HepG2 (cell line): ENCODE measurements around the gene PRDX4. TPM values are rescaled to one million over a fixed set of nuclear protein-coding genes. Genes with fewer than 3 reads are reported as not detected.

Experiments
- CHD2 ChIP-seq: IDR thresholded peaks from 2 replicates; pipeline ENCODE4 v1.6.1; 2011; ENCODE audit warnings: low read depth, low read length, improper control_type of control experiment
- HOXA7 ChIP-seq: sonication (generic); formaldehyde crosslinking; IDR thresholded peaks from 2 replicates; pipeline ENCODE4 v1.8.1; 2022; ENCODE audit warnings: mild to moderate bottlenecking, missing genetic modification reagents, moderate library complexity
- IKZF1 ChIP-seq: fragments of 450-650 bp; IDR thresholded peaks from 2 replicates; pipeline ENCODE4 v1.7.1; 2016
- KDM4B ChIP-seq: sonication (generic); formaldehyde crosslinking; IDR thresholded peaks from 2 replicates; pipeline ENCODE4 v1.4.0; 2020; ENCODE audit warnings: missing genetic modification reagents
- MEF2D ChIP-seq: sonication (generic); formaldehyde crosslinking; IDR thresholded peaks from 2 replicates; pipeline ENCODE4 v1.5.1; 2020; ENCODE audit warnings: mild to moderate bottlenecking, missing genetic modification reagents
- MZF1 ChIP-seq: sonication (generic); formaldehyde crosslinking; IDR thresholded peaks from 2 replicates; pipeline ENCODE4 v1.8.1; 2023; ENCODE audit warnings: mild to moderate bottlenecking, missing genetic modification reagents, borderline replicate concordance
- NFIC ChIP-seq: IDR thresholded peaks from 2 replicates; pipeline ENCODE4 v1.6.1; 2012; ENCODE audit warnings: mild to moderate bottlenecking, low read length, inconsistent platforms
- POLR2G ChIP-seq: fragments of 200-400 bp; formaldehyde crosslinking; IDR thresholded peaks from 2 replicates; pipeline ENCODE4 v1.6.1; 2018; ENCODE audit warnings: mild to moderate bottlenecking, low read depth, low read length, moderate library complexity
- RELA ChIP-seq: sonication (generic); formaldehyde crosslinking; IDR thresholded peaks from 2 replicates; pipeline ENCODE4 v1.4.0; 2020; ENCODE audit warnings: missing genetic modification reagents
- SAP130 ChIP-seq: IDR thresholded peaks from 2 replicates; pipeline ENCODE4 v1.6.1; 2016; ENCODE audit warnings: low read depth
- SRSF1 ChIP-seq: fragments of 200-400 bp; formaldehyde crosslinking; optimal IDR thresholded peaks from 2 replicates; pipeline ENCODE3; 2017; ENCODE audit warnings: mild to moderate bottlenecking, low read depth, low read length, moderate library complexity
- U2AF1 ChIP-seq: fragments of 200-400 bp; formaldehyde crosslinking; optimal IDR thresholded peaks from 2 replicates; pipeline ENCODE3; 2017; ENCODE audit warnings: mild to moderate bottlenecking, low read depth, low read length
- ZFX ChIP-seq: sonication (generic); formaldehyde crosslinking; IDR thresholded peaks from 2 replicates; pipeline ENCODE4 v1.4.0; 2020; ENCODE audit warnings: mild to moderate bottlenecking, low read depth, missing genetic modification reagents, moderate library complexity
- ZFY ChIP-seq: sonication (generic); formaldehyde crosslinking; IDR thresholded peaks from 2 replicates; pipeline ENCODE4 v1.4.0; 2020; ENCODE audit warnings: missing genetic modification reagents
- ZNF768 ChIP-seq: sonication (generic); formaldehyde crosslinking; IDR thresholded peaks from 2 replicates; pipeline ENCODE4 v1.4.0; 2020; ENCODE audit warnings: missing genetic modification reagents
- ZNF883 ChIP-seq: sonication (generic); formaldehyde crosslinking; IDR thresholded peaks from 2 replicates; pipeline ENCODE4 v1.5.1; 2020; ENCODE audit warnings: mild to moderate bottlenecking, missing genetic modification reagents; ENCODE audit errors: not compliant biosample characterization
- polyA plus RNA-seq, 8 experiments: library from polyadenylated mRNA; depleted of rRNA in 3 of 8; stranded (reverse) in 7 of 8; unstranded in 1 of 8; fragments of >200 nt; fragmentation: Illumina TruSeq in 4 of 8; extraction: Trizol in 4 of 8; gene quantifications; 2 replicates each; pipeline versions ENCODE4 v1.2.1 to v1.2.3, GENCODE V29; 2011 to 2016; ENCODE audit warnings: low read depth in 4 of 8, missing spikeins in 1 of 8, mixed read lengths in 1 of 8; ENCODE audit not compliant: insufficient read depth in 1 of 8
- total RNA-seq, 5 experiments: library from RNA; depleted of rRNA; stranded (reverse); fragments of >200 nt; fragmentation: Illumina TruSeq; extraction: Trizol; gene quantifications; 2 replicates each; pipeline ENCODE4 v1.2.3, GENCODE V29; 2016; ENCODE audit warnings: low read depth in 1 of 5
- TF ChIP-seq, protein P1 (sequence below): sonication (generic); formaldehyde crosslinking; conservative IDR thresholded peaks from 2 replicates; pipeline ENCODE4 v1.4.0; 2020; ENCODE audit warnings: mild to moderate bottlenecking, missing genetic modification reagents, moderate library complexity
- TF ChIP-seq, protein P2 (sequence below): IDR thresholded peaks from 2 replicates; pipeline ENCODE4 v1.6.1; 2016; ENCODE audit warnings: control low read depth
- TF ChIP-seq, protein P3 (sequence below): sonication (generic); formaldehyde crosslinking; IDR thresholded peaks from 2 replicates; pipeline ENCODE4 v1.5.0; 2020; ENCODE audit warnings: missing genetic modification reagents, mild to moderate bottlenecking, borderline replicate concordance
- TF ChIP-seq, protein P4 (sequence below): IDR thresholded peaks from 2 replicates; pipeline ENCODE4 v1.6.1; 2016; ENCODE audit warnings: low read depth

Gene PRDX4
- total and polyA plus RNA-seq, 2 of the 13 experiments (the other 11 are each of a cell fraction or from before 2014, with no cell fraction given), result 217 to 252 TPM

DNA sequence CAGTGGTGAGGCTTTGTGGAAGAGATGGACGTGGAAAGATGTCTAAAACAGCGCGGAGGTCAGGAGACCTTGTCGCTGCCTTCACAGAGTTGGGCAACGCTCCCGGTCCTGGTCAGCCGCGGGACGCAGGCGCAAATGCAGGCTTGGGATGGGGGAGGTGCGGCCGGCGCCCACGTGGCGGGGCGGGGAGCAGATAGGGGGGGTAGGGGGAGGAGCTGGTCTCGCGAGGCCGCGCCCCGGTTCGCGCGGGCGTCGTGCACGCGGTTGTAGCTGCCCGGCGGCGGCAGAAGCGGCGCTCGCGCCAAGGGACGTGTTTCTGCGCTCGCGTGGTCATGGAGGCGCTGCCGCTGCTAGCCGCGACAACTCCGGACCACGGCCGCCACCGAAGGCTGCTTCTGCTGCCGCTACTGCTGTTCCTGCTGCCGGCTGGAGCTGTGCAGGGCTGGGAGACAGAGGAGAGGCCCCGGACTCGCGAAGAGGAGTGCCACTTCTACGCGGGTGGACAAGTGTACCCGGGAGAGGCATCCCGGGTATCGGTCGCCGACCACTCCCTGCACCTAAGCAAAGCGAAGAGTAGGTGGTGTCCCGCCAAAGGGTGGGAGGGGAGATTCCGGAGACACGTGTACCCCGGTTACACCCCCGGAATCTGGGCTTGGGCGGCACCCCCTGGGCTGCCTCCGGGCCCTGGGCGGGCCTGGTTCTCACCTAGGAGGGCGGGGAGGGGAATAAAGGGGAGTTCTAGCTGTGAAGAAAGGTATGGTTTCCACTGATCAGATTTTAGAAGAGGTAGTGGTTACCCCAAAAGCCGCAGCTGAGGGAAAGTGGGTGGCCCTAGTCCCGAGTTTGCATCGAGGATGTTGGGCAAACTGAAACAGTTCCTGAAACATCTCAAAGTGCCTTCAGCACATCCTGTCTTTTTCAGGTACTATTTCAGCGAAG, at the start of gene PRDX4 (continued):
- peak; percentile 75 for TF ChIP-seq POLR2G
- no peak for TF ChIP-seq U2AF1
- TF ChIP-seq, protein P1, sequence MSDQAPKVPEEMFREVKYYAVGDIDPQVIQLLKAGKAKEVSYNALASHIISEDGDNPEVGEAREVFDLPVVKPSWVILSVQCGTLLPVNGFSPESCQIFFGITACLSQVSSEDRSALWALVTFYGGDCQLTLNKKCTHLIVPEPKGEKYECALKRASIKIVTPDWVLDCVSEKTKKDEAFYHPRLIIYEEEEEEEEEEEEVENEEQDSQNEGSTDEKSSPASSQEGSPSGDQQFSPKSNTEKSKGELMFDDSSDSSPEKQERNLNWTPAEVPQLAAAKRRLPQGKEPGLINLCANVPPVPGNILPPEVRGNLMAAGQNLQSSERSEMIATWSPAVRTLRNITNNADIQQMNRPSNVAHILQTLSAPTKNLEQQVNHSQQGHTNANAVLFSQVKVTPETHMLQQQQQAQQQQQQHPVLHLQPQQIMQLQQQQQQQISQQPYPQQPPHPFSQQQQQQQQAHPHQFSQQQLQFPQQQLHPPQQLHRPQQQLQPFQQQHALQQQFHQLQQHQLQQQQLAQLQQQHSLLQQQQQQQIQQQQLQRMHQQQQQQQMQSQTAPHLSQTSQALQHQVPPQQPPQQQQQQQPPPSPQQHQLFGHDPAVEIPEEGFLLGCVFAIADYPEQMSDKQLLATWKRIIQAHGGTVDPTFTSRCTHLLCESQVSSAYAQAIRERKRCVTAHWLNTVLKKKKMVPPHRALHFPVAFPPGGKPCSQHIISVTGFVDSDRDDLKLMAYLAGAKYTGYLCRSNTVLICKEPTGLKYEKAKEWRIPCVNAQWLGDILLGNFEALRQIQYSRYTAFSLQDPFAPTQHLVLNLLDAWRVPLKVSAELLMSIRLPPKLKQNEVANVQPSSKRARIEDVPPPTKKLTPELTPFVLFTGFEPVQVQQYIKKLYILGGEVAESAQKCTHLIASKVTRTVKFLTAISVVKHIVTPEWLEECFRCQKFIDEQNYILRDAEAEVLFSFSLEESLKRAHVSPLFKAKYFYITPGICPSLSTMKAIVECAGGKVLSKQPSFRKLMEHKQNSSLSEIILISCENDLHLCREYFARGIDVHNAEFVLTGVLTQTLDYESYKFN (CRISPR knock-in tag), result peak; percentile 24; the same call in 1 of the 2 replicates
- TF ChIP-seq, protein P2, sequence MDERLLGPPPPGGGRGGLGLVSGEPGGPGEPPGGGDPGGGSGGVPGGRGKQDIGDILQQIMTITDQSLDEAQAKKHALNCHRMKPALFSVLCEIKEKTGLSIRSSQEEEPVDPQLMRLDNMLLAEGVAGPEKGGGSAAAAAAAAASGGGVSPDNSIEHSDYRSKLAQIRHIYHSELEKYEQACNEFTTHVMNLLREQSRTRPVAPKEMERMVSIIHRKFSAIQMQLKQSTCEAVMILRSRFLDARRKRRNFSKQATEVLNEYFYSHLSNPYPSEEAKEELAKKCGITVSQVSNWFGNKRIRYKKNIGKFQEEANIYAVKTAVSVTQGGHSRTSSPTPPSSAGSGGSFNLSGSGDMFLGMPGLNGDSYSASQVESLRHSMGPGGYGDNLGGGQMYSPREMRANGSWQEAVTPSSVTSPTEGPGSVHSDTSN, result no peak
- TF ChIP-seq ZNF768 (CRISPR knock-in tag), result no peak
- TF ChIP-seq MZF1 (CRISPR knock-in tag), result no peak
- peak; percentile 93 for TF ChIP-seq CHD2
- TF ChIP-seq HOXA7 (CRISPR knock-in tag), result peak; percentile 48; the same call in 1 of the 2 replicates
- TF ChIP-seq ZNF883, result no peak
- TF ChIP-seq IKZF1, result no peak
- peak; percentile 42 for TF ChIP-seq SRSF1
- TF ChIP-seq, protein P3, sequence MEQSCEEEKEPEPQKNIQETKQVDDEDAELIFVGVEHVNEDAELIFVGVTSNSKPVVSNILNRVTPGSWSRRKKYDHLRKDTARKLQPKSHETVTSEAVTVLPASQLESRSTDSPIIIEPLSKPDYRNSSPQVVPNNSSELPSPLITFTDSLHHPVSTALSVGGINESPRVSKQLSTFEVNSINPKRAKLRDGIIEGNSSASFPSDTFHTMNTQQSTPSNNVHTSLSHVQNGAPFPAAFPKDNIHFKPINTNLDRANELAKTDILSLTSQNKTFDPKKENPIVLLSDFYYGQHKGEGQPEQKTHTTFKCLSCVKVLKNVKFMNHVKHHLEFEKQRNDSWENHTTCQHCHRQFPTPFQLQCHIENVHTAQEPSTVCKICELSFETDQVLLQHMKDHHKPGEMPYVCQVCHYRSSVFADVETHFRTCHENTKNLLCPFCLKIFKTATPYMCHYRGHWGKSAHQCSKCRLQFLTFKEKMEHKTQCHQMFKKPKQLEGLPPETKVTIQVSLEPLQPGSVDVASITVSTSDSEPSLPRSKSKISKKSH (CRISPR knock-in tag), result no peak
- TF ChIP-seq, protein P4, sequence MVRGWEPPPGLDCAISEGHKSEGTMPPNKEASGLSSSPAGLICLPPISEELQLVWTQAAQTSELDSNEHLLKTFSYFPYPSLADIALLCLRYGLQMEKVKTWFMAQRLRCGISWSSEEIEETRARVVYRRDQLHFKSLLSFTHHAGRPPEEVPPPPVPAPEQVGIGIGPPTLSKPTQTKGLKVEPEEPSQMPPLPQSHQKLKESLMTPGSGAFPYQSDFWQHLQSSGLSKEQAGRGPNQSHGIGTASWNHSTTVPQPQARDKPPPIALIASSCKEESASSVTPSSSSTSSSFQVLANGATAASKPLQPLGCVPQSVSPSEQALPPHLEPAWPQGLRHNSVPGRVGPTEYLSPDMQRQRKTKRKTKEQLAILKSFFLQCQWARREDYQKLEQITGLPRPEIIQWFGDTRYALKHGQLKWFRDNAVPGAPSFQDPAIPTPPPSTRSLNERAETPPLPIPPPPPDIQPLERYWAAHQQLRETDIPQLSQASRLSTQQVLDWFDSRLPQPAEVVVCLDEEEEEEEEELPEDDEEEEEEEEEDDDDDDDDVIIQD (CRISPR knock-in tag), result no peak
- TF ChIP-seq SAP130 (CRISPR knock-in tag), result peak; percentile 70
- no peak for TF ChIP-seq MEF2D (CRISPR knock-in tag)
- TF ChIP-seq ZFY, result peak; percentile 76
- TF ChIP-seq ZFX (CRISPR knock-in tag), result peak; percentile 80
- no peak for TF ChIP-seq RELA (CRISPR knock-in tag)
- no peak for TF ChIP-seq KDM4B (CRISPR knock-in tag)
- TF ChIP-seq NFIC, result no peak
